ENCODE measurements around the gene SEMA5B.

SEMA5B gene

DNA sequence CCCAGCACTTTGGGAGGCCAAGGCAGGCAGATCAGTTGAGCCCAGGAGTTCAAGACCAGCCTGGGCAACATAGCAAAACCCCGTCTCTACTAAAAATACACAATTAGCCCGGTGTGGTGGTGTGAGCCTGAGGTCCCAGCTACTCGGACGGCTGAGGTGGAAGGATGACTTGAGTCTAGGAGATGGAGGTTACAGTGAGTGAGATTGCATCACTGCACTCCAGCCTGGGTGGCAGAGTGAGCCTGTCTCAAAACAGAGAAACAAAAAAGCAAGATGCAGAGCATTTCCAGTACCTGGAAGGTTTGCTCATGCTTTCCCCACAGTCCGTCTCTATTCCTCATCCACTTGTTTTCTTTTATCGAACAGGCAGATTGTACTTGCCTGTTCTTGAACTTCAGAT lies 35.5 kb upstream of the SEMA5B start:
- DNase-seq (ENCODE audit: low read depth, low spot score), result no peak
- H3K4me3 ChIP-seq (ENCODE audit: low read length), result no peak overlapping the region

DNA sequence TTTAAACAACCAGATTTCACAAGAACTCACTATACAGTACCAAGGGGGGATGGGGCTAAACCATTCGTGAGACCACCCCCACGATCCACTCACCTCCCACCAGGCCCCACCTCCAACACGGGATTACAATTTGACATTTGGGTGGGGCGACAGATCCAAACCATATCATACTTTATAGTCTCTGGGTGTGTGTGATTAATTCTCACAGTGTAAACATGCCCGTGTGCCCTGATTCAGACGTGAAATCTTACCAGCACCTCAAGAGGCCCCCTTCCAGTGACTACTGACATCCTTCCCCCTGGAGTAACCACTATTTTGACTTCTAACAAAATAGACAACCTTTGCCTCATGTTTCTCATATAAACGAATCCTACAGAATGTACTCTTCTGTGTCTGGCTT lies 34.3 kb upstream of the SEMA5B start:
- H3K4me3 ChIP-seq (ENCODE audit: low read length), result no peak overlapping the region
- DNase-seq (ENCODE audit: low read depth, low spot score), result no peak

DNA sequence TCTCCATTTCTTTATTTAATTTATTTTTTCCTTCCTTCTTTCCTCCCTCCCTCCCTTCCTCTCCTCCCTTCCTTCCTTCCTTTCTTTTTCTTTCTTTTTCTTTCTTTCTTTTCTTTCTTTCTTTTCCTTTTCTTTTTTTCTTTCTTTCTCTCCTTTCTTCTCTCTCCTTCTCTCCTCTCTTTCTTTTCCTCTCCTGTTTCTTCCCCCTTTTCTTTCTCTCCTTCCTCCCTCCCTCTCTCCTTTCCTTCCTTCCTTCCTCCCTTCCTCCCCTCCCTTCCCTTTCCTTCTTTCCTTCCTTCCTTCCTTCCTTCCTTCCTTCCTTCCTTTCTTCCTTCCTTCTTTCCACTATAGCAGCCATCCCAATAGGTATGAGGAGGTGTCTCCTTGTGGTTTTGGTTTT lies 32.5 kb upstream of the SEMA5B start:
- H3K4me3 ChIP-seq (ENCODE audit: low read length), result no peak overlapping the region
- no peak for DNase-seq (ENCODE audit: low read depth, low spot score)

DNA sequence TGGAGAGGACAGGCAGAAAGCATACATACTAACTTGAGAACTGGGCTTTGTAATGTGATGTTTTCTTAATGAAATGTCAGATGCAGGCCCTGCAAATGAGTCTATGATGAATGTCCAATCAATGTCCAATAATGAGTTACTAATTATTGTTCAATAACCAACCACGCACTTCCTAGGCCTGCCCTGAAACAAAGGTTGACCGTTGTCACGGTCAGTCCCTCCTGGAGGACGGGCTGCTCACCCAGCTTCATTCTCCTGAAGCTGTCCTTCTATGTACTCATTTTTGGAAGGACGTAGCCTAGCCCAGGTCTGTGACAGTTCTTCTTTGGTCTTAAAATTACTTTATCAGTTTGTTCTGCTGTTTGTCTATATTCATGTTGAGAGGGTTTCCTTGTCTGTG lies 30.9 kb upstream of the SEMA5B start:
- H3K4me3 ChIP-seq (ENCODE audit: low read length), result no peak overlapping the region
- no peak for DNase-seq (ENCODE audit: low read depth, low spot score)

DNA sequence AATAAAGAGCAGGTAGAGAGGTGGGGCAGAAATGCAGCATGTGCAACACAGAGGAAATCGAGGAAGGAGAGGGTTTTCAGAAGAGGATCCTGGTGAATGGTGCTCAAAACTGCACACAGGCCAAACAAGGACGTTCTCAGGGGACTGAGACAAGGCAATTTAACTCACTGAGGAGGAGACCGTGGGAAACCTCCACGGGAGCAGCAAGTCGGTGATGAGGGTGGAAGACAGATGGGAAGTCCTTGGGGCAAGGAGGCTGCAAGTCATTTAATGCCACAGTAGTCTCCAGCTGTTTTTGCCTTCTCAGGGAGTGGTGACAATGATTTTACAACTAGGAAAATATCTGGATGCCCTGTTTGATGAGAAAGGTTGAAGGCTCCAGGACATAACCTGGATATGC lies 27.8 kb upstream of the SEMA5B start:
- no peak for DNase-seq (ENCODE audit: low read depth, low spot score)
- no peak overlapping the region for H3K4me3 ChIP-seq (ENCODE audit: low read length)

- H3K4me3 ChIP-seq (ENCODE audit: low read length), result no peak overlapping the region
- DNase-seq (ENCODE audit: low read depth, low spot score), result no peak
Measured at GRCh38 chr3:123054931-123055330, 27.4 kb upstream of the SEMA5B start.

DNA sequence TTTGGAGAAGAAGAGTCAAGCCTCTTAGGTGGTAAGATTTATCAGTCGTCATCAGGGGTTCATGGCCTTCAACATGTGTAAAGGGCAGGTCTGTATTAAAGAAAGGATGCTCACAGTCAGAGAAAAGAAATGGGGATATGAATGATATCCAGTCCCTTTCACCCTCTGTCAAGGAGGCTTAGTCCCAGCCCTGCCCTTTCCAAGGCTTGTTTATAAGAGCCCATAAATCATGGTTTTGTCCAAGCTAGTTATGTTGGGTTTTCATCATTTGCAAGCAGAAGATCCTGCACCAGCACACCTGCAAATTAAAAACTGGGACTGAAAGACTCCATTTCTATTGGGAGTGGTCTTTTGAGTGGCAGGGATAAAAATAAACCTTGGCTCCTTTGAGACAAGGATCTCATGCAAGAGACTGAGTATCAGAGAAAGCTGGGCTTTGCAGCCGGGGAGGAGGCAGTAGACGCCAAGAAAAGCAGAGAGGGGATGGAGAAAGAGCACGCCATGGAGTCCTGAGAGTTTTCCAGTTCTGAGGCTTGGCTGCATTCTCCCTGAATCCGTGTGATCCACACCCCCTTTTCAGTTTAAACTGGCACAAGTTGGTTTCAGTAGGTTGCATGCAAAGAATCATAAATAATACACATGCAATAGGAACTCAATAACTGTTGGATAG lies 26.7 kb upstream of the SEMA5B start:
- H3K4me3 ChIP-seq (ENCODE audit: low read length), result no peak overlapping the region
- no peak for DNase-seq (ENCODE audit: low read depth, low spot score)

DNA sequence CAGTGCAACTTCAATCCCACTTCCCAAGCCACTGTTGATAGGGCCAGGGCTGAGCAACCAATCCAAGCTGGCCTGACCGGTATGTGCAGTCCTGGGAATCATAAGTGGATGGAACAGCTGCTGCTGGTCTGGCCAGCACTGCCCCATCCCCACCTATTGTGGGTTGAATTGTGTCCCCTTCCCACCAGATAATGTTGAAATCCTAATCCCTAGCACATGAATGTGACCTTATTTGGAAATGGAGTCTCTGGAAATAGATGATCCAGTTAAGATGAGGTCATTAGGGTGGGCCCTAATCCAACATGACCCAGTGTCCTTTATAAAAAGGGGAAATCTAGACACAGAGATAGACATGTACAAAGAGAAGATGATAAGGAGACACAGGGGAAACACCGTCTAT lies 25.5 kb upstream of the SEMA5B start:
- no peak for DNase-seq (ENCODE audit: low read depth, low spot score)
- no peak overlapping the region for H3K4me3 ChIP-seq (ENCODE audit: low read length)

GRCh38 chr3:123050666-123051065 lies 23.1 kb upstream of the SEMA5B start:
- H3K4me3 ChIP-seq (ENCODE audit: low read length), result no peak overlapping the region
- DNase-seq (ENCODE audit: low read depth, low spot score), result no peak

DNA sequence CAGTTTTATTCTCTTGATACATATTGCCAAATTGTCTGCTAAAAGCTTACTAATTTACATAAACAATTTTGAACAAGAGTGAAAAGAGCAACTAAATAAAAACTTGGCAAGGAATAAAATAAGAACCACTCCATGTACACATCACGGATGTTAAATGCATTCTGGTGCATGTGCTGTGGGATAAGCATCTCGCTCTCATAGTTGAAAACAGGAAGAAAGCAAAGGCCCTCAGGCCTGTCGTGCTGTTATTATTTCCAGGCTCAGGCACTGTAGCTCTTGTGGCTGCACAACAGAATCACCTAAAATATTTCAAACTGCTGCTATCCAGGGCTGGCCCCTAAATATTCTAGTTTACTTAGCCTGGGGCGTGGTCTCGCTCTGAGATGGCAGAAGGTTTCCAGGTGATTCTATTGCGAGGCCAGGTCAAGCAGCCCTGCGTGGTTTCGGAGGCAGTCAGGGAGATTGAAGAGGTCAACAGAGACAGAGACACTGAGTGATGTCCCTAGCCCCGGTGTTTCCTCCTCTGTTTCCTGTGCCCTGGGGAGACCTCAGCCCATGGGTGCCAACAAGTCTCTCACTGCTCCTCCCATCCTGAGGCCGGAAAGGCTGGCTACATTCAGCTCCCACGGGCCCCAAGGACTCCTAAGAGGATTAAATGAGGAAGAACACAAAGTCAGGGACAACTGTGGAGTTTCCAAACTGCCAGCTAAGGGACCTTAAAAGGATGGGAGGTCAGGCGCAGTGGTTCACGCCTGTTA lies 21.1 kb upstream of the SEMA5B start:
- DNase-seq (ENCODE audit: low read depth, low spot score), result no peak
- no peak overlapping the region for H3K4me3 ChIP-seq (ENCODE audit: low read length)

GRCh38 chr3:123047062-123047319 lies 19.4 kb upstream of the SEMA5B start:
- no peak for DNase-seq (ENCODE audit: low read depth, low spot score)
- no peak overlapping the region for H3K4me3 ChIP-seq (ENCODE audit: low read length)

DNA sequence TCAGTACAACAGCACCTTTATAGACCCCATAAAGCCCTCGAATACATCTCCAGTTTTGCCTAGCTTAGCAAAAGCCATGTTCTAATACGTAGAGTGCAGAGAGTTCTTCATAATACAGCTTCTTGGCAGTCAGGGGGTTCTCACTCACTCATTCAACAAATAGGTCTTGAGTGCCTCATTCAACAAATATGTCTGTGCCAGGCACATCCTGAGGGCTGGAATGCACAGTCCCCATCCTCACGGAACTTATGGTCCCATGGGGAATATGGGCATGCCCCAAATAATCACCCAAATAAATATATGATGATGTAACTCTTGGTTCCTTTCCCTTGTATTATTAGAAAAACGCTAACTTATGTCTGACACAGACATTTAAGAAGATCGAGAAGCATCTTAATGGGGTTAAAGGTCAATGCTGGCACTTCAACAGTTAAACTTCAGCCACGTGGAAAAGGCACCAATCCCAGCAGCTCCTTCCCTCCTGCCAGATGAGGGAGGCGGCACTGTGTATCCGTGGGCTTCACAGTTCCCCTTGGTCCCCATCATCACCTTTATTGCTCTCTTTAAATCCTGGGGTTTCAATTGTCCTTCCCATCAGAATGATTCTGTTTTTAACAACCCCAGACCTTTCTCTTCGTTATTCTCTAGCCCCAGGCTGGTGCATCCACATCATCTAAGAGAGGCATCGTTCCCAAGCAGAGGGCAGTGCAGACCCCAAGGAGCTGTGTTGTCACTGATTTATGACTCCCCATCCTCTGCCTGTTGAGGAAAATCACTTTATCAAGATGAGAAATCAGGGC lies 18.9 kb upstream of the SEMA5B start:
- no peak for DNase-seq (ENCODE audit: low read depth, low spot score)
- H3K4me3 ChIP-seq (ENCODE audit: low read length), result no peak overlapping the region

DNA sequence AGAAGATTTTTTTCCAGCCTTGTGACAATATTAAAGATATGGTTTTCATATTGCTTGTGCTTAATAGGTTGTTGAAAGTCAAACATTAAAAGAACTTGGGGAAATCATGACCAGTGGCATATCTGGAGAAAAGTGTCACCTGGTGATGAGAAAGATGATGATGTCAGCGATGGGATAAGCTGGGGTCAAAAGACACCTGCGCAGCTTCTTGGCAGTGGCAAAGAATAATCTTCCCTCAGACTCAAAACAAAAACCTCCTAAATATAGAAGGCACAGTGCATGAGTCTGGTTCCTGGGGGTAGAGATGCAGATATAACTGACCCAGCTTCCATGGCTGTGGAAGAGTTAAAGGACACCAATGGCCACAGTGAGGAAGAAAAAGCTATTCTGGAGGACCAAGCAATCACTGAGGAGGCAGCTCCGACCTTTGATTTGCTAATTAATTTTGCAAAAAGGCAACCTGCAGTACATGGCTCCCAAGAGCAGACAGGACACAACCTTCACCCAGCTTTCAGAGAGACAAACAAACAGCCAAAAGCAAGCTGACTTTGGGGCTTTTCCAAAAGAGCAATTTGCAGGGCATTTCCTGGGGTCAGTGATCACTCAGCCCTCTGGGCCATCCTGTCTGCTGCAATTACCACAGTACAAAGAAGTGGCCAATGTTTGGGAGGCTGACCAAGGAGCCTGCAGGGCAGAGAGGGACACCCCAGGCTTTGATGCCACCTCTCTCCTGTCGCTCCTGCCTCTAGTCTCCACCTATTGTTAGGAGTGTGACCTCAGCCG lies 17.6 kb upstream of the SEMA5B start:
- H3K4me3 ChIP-seq (ENCODE audit: low read length), result no peak overlapping the region
- DNase-seq (ENCODE audit: low read depth, low spot score), result no peak

DNA sequence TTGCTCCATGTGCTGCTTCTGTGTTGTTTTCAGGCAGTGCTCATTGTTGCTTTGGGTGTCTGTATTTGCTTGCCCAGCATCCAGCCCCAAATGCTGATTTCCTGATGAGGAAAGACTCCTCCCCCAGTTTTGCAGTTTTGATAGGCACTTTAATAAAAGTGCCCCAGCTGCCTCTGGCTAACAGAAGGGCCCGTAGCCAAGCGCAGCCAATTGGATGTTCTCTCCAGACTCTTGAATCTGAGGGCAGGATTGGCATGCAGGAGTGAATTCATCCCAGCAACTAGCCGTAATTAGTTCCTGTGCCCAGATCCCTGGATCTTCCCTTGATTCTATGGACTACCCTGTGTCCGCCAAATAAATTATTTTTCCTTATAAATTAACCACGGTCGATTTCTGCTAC lies 14.8 kb upstream of the SEMA5B start:
- no peak for DNase-seq (ENCODE audit: low read depth, low spot score)
- no peak overlapping the region for H3K4me3 ChIP-seq (ENCODE audit: low read length)

DNA sequence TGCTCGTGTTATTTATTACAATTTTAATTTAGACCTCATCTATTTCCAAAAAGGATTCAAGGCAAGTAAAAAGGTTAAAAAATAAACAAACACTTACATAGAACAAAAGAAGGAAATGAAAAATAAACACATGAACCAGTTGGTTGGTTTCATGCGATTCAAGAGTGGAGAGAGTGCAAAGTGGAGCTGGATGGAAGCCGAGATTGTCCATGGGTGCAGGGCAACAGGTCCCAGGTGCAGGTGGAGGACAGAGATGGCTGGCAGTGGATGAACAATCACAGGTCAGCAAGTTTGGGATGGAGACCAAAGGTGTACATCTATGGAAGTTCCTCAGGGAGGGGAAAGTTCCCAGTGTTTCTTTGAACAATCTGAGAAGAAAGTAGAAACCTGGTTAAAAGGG lies 11.6 kb upstream of the SEMA5B start:
- no peak overlapping the region for H3K4me3 ChIP-seq (ENCODE audit: low read length)
- DNase-seq (ENCODE audit: low read depth, low spot score), result no peak

GRCh38 chr3:123038751-123039150 lies 11.2 kb upstream of the SEMA5B start:
- no peak overlapping the region for H3K4me3 ChIP-seq (ENCODE audit: low read length)
- DNase-seq (ENCODE audit: low read depth, low spot score), result no peak

DNA sequence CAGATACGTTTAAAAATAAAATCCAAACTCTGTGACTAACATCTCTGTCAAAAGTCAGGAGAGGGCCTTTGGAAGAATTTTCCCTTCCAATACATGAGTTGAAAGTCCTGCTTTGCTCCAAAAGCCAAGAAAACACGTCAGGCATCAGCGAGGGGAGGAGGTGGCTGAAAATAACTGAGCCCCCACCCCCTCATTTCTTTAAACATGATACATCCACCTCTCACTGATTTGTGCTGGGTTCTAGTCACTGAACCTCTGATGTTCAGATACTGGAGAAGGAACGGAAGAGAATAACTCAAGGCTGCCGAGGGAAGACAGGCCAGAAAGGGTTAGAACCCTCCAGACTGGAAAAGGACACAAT lies 9.4 kb upstream of the SEMA5B start:
- no peak for DNase-seq (ENCODE audit: low read depth, low spot score)
- H3K4me3 ChIP-seq (ENCODE audit: low read length), result no peak overlapping the region

DNA sequence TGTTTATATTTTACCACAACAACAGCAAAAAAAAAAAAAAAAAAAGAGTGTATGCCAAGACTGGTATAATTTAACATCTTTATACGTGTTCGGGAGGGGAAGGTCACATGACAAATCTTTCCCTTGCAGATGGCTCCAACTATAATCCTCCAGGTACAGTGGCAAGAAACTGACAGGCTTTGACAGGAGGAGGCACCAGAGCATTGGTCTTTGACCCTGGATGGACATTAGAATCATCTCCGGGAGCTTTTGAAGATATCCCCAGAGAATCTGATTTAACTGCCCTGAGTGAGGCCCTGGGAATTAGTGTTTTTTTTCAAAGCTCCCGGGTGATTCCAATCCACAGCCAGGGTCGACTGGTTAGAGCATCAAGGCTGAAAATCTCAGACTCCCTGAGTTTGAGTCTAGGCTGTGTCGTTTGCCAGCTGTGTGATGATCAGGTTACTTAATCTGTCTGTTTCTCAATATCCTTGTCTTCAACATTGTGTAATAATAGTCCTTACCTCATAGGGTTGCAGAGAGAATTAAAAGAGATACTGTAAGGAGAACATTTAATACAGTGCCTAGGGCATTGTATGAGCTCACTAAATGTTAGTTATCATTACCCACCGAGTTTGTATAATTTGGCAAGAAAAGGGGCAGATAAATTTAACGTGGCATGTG lies 8.9 kb upstream of the SEMA5B start:
- H3K4me3 ChIP-seq (ENCODE audit: low read length), result no peak overlapping the region
- DNase-seq (ENCODE audit: low read depth, low spot score), result no peak

DNA sequence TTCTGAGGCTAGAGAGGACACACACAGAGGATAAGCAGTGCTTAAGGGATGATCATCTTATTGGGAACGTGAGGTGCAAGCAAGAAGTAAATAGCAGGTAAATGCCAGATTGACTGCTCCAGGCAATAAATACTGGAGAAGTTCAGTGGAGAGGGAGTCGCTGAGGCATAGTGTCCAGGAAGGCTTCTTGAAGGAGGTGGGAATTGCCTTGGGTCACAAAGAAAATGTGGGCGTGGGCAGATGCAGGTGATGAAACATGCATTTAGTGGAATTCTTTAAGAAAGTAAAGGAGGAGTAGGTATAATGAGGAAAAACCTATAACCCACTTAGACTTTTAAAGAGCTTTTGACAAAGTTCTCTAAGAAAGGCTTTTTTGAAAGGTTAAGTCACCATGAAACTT lies 7.4 kb upstream of the SEMA5B start:
- H3K4me3 ChIP-seq (ENCODE audit: low read length), result no peak overlapping the region
- DNase-seq (ENCODE audit: low read depth, low spot score), result no peak

All from Jurkat, Clone E6-1 (cell line).